SIG-M5 treated with dmso at 0.1 percent for 504 hours (cell line): ENCODE measurements around the gene USH1C.

ENCODE experiments used
- DNase-seq: peaks from one replicate; lab custom pipeline; 2025; ENCODE audit not compliant: unreplicated experiment; lab: John Stamatoyannopoulos, UW

USH1C gene

GRCh38 chr11:17508791-17509190 lies 35.4 kb downstream of the USH1C start:
- DNase-seq, result no peak

- DNase-seq, result no peak
Observed at GRCh38 chr11:17508306-17508705, 35.9 kb downstream of the USH1C start.

- DNase-seq, result no peak
Observed at GRCh38 chr11:17507773-17508172, 36.4 kb downstream of the USH1C start.

GRCh38 chr11:17506942-17507341 lies 37.3 kb downstream of the USH1C start:
- DNase-seq, result no peak

GRCh38 chr11:17506314-17506713 lies 37.9 kb downstream of the USH1C start:
- DNase-seq, result no peak

GRCh38 chr11:17505146-17505545 lies 39.1 kb downstream of the USH1C start:
- no peak for DNase-seq

- DNase-seq, result peak; percentile 47
Observed at GRCh38 chr11:17504330-17505107, 39.7 kb downstream of the USH1C start.

- DNase-seq, result no peak
Observed at GRCh38 chr11:17502630-17503029, 41.6 kb downstream of the USH1C start.

GRCh38 chr11:17500673-17501072 lies 43.5 kb downstream of the USH1C start:
- DNase-seq, result no peak

DNA sequence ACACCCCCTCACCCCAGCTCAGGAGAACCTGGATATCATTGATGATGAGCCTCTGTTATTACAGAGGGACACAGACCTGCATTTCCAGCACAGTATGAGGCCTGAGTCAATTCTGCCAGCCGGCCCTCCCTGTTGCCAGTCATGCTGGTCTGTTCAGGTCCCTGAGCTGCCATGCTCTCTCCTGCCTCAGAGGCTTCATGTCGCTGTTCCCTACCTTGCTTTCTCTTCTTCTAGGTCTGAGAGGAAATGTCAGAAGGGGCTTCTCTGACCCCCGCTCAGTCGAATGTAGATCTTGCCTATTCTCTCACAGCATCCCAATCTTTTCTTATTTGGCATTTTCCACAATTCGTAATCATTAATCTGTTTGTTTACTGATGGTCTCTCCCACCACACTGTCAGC lies 45.7 kb downstream of the USH1C start:
- DNase-seq, result no peak

GRCh38 chr11:17498058-17498457 lies 46.2 kb downstream of the USH1C start:
- peak; percentile 60 for DNase-seq

DNA sequence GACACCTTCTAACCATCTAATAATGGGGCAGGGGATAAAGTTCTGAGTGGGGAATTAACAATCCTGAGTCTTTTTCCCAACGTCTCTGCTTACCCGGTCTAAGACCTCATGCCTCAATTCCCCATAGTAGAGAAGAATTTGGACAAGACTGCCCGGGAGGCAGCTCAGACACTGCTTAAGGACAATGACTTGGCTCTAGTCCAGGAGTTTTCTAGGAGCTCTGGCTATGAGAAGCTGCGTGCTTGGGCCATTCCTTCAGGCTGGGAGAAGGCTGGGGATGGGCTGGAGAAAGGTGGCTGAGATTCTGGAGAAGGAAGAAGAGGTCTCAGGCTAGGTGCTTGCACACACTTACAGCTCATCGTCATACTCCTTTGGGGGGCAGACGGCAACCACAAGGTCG lies 47.8 kb downstream of the USH1C start:
- DNase-seq, result no peak

DNA sequence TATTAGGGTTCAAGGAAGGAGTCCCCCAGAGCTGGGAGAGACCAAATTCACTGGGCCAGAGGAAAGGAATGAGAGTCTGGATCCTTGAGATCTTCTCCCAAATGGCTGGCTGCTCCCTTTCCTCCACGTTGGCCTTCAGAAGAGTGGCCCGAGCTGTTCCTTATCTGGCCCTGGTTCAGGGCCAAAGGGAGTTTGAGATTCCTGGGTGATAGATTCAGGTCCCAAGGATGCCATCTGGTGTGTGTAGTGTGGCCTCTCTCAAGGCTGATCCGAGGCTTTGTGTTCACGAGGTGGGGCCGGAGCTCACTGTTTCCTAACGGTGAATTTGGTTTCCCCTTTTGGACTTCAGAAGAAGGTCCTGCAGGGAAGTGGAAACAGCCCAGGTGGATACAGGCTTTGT lies 50.2 kb downstream of the USH1C start:
- DNase-seq, result no peak

DNA sequence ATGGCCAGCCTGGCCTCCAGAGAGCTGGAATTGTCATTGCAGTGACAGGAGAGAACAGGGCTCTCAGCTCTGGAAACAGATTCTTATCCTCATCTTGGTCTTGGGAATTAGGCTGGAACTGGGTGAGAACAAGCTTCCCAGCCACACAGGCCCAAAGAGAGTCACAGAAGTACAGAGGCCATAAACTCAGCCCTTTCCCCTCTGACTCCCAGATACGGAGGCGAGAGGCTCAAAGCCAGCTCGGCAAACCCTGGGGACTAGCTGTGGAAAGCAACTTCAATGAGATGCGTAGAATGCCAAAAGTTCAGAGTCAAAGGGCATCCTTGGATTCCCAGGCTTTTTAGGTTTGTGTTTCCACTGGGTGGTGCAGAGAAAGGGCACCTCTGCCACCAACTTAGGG lies 53.3 kb downstream of the USH1C start:
- DNase-seq, result no peak

GRCh38 chr11:17490232-17490631 lies 54.0 kb downstream of the USH1C start:
- DNase-seq, result no peak

DNA sequence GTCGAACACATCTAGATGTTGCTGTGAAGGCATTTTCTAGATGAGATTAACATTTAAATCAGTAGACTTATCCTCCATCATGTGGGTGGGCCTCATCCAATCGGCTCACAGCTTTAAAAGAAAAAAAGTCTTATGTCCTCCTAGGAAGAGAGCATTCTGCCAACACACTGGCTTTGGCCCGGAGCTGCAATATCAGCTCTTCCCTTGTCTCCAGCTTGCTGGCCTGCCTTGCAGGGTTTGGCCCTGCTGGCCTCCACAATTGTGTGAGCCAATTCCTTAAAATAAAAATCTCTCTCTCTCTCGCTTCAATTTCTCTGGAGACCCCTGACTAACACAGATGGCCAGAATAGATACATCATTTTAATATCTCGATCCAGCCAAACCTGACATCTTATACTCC lies 54.5 kb downstream of the USH1C start:
- no peak for DNase-seq

DNA sequence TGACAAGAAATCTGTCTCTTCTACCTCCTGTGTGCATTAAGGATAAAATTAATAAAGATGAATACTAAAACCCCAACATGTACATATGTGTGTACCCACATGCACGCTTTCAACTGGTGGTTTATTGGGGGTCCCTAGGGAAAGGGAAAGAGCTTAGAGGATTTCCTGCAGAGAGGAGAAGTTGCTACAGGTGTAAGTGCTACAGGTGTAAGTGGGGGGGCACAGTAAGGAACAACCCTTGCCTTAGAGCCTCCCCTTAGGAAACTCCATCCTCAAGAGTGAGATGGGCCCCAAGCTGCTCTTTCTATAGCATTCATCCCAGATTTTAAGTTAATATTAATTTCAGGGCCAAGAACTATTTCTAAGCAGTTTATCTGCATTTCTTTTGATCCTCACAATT lies 55.7 kb downstream of the USH1C start:
- DNase-seq, result no peak

GRCh38 chr11:17486646-17487045 lies 57.6 kb downstream of the USH1C start:
- DNase-seq, result no peak

DNA sequence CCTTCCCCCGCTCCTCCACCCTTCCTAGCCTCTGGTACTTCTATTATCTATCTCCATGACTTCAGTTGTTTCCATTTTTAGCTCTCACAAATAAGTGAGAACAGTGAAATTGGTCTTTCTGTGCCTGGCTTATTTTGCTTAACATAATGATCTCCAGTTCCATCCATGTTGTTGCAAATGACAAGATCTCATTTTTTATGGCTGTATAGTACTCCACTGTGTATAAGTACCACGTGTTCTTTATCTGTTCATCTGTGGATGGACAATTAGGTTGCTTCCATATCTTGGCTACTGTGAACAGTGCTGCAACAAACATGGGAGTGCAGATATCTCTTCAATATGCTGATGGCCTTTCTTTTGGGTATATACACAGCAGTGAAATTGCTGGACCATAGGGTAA lies 60.7 kb downstream of the USH1C start:
- no peak for DNase-seq

- DNase-seq, result no peak
Observed at GRCh38 chr11:17481905-17482304, 62.3 kb downstream of the USH1C start.

DNA sequence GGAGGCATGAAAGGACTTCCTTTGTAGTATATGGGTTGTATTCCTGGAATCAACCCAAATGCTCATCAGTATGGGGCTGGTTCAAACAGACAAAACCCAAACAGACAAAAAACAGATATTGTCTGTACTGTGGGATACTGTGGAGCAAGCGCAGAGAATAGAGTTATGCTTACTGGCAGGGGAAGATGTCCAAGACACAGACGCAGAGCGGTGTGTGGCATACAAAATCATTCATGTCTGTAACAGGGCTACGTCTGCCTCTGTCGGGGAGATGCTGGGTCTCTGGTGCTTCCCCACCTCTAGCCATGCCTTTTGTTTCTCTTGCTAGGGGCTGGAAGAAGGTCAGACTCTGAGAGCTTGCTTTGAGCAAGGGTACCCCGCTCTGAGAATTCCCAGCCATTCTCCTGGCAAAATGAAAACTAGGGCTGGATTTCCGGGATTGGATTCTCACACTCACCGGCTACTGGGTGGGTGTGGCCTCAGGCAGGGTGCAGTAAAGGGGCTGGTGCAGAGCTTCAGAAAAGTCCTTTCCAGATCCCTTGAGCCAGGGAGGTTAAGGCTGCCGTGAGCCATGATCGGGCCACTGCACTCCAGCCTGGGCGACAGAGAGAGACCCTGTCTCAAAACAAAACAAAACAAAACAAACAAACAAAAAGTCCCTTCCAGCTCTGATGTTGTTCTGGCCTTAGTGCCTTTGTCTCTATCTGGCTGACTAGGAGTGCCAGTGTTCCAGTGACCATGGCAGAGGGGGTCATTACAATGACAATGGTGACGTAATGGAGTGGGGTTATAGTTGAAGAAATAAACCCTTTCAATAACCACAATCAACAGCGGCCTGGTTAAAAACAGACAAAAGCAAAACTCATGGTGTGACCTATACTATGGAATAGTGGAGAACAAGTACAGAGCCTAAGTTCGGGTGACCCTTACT lies 64.7 kb downstream of the USH1C start:
- DNase-seq, result no peak

DNA sequence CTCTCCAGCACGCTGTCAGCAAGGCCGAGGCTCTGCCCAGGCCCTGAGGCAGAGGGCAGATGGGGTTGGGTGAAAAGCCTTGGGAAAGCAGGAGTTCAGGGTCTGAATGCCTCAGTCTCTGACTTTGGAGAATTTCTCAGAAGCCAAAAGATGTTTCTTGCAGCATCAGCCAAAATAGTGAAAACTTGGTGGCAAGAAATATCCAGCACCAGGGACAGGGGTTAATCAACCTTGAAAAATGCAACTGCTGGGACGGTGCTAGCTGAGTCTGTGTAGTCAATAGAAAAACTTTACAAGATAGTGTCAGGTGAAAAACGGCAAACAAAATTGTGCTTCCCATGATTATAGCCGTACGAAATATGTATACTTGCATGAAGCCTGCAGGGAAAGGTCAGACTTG lies 66.1 kb downstream of the USH1C start:
- no peak for DNase-seq
